Measurements from ENCODE around the gene DCLK1. TPM values are rescaled to one million over a fixed set of nuclear protein-coding genes. Genes with fewer than 3 reads are reported as not detected.
A peak's percentile ranks its signal among the peaks of the same experiment; 100 is the strongest.

The DCLK1 gene
- total and polyA plus RNA-seq, 9 donors, result 3.3 to 37.0 (median 20.7) TPM

DNA sequence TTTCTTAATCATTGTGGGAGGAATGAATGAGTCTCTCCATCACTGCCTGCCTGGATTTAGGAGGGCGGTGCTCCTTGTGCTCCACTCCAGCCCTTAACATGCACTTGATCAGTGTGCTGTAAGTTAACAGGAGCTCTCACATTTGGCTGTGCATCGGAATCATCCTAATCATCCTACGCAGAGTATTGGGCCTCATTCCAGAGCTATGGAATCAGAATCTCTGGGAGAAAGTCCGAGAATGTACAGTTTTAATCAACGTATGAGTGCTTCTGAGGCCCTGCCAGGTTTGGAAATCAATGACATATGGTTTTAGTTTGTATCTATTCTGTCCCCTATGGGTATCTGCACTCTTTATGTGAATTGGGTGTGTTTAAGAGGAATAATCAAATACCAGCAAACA lies 34.9 kb upstream of the DCLK1 start:
- TF ChIP-seq, protein P1, sequence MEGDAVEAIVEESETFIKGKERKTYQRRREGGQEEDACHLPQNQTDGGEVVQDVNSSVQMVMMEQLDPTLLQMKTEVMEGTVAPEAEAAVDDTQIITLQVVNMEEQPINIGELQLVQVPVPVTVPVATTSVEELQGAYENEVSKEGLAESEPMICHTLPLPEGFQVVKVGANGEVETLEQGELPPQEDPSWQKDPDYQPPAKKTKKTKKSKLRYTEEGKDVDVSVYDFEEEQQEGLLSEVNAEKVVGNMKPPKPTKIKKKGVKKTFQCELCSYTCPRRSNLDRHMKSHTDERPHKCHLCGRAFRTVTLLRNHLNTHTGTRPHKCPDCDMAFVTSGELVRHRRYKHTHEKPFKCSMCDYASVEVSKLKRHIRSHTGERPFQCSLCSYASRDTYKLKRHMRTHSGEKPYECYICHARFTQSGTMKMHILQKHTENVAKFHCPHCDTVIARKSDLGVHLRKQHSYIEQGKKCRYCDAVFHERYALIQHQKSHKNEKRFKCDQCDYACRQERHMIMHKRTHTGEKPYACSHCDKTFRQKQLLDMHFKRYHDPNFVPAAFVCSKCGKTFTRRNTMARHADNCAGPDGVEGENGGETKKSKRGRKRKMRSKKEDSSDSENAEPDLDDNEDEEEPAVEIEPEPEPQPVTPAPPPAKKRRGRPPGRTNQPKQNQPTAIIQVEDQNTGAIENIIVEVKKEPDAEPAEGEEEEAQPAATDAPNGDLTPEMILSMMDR (IDR thresholded peaks at IDR 0.05), result no peak
- TF ChIP-seq POLR2A (IDR thresholded peaks at IDR 0.05) (no peak), EP300 (IDR thresholded peaks at IDR 0.05) (no peak)
- no peaks in the 10 kb centered on the region for H3K9me3 ChIP-seq
- no peak overlapping the region for H3K27ac ChIP-seq
- no peaks in the 10 kb centered on the region for H3K4me1 ChIP-seq (ENCODE audit: insufficient read depth)
- H3K27me3 ChIP-seq, result no peaks in the 10 kb centered on the region
- 55 to 75% (median 72%) methylated on average over 5 of the region's 5 CpGs for WGBS, 3 donors
- H3K36me3 ChIP-seq, result no peaks in the 10 kb centered on the region
- no peak overlapping the region for H3K4me3 ChIP-seq
- intact Hi-C loops (cut with DNase I), result no loop called here
- DNase-seq, result no peak

DNA sequence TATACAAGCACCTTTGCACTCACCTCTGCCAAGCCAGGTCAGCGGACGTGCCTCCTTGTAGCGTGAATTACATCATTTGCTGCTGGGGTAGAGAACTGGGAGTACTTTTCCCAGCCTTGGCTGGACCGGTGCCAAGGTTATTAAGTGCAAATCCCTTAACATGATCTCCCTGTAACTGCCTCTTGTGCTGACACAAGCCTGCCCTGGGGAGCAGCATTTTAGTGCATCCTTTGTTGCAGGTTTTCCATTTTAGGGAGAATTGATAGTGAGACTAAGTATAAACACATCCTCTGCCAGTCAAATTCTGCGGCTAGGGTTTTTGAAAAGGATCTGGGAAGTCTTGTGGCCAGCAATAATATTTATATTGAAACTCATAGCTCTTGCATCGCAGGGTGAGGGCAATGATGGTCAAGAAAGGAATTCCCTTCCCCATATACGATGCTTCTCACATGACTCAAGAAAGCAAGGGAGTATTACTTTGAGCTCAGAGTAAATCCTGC lies 32.7 kb upstream of the DCLK1 start:
- Histone ChIP-seq H3K27ac (no peak overlapping the region), H3K9me3 (no peaks in the 10 kb centered on the region), H3K36me3 (no peaks in the 10 kb centered on the region), H3K4me1 (ENCODE audit: insufficient read depth) (no peaks in the 10 kb centered on the region), H3K4me3 (no peak overlapping the region), H3K27me3 (no peaks in the 10 kb centered on the region)
- intact Hi-C loops (cut with DNase I), result no loop called here
- peak; percentile 40 to 82 (median 64) for DNase-seq
- WGBS, 3 donors, result 19 to 25% (median 23%) methylated on average over 7 of the region's 7 CpGs
- TF ChIP-seq POLR2A (IDR thresholded peaks at IDR 0.05) (no peak), EP300 (IDR thresholded peaks at IDR 0.05) (no peak)
- TF ChIP-seq, protein P1 (IDR thresholded peaks at IDR 0.05), result no peak

DNA sequence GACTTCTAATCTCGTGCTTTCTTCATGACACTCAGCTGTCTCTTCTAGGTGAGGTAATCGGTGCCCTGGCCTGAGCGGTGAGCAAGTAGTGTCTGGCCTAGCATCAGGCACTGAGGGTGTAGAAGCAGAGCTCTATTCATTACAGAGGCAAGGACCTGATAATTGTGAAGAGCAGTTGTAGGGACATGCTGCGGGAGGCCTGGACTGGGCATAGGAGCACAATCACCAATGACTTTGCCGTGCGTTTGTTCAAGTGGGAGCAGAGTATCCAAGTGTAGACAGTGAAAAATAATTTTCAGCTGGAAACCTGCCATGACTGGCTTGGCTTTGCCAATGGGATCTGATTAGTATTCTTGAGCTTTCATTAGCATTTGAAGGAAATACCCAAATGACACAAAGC lies 32.1 kb upstream of the DCLK1 start:
- TF ChIP-seq EP300 (IDR thresholded peaks at IDR 0.05) (no peak), POLR2A (IDR thresholded peaks at IDR 0.05) (no peak)
- TF ChIP-seq, protein P1 (IDR thresholded peaks at IDR 0.05), result no peak
- H3K9me3 ChIP-seq, result no peaks in the 10 kb centered on the region
- no peak overlapping the region for H3K4me3 ChIP-seq
- no peaks in the 10 kb centered on the region for H3K36me3 ChIP-seq
- no peaks in the 10 kb centered on the region for H3K27me3 ChIP-seq
- WGBS, 3 donors, result 83 to 87% (median 84%) methylated on average over 6 of the region's 6 CpGs
- intact Hi-C loops (cut with DNase I), result no loop called here
- DNase-seq, result no peak
- H3K27ac ChIP-seq, result no peak overlapping the region
- H3K4me1 ChIP-seq (ENCODE audit: insufficient read depth), result no peaks in the 10 kb centered on the region

- H3K4me3 ChIP-seq, result no peak overlapping the region
- no peaks in the 10 kb centered on the region for H3K27me3 ChIP-seq
- H3K4me1 ChIP-seq (ENCODE audit: insufficient read depth), result no peaks in the 10 kb centered on the region
- no peak overlapping the region for H3K27ac ChIP-seq
- DNase-seq, result no peak
- WGBS, 3 donors, result 66 to 77% (median 73%) methylated on average over 4 of the region's 4 CpGs
- H3K9me3 ChIP-seq, result no peaks in the 10 kb centered on the region
- H3K36me3 ChIP-seq, result no peaks in the 10 kb centered on the region
- TF ChIP-seq, protein P1 (IDR thresholded peaks at IDR 0.05), result no peak
- TF ChIP-seq POLR2A (IDR thresholded peaks at IDR 0.05) (no peak), EP300 (IDR thresholded peaks at IDR 0.05) (no peak)
- intact Hi-C loops (cut with DNase I), result no loop called here
These were observed 29.1 kb upstream of the DCLK1 start for GRCh38 chr13:36160297-36160696.
